Endothelial cell of umbilical vein (primary cell): ENCODE measurements around the gene CCR7.

Experiments
- CTCF ChIP-seq, 2 donors: IDR thresholded peaks; 1 replicate in 1 of 2; 2 replicates in 1 of 2; pipeline ENCODE4 v1.5.1; 2011; ENCODE audit warnings: low read length in 2 of 2, mild to moderate bottlenecking in 2 of 2, moderate library complexity in 2 of 2, control low read depth in 1 of 2, inconsistent platforms in 1 of 2, low read depth in 1 of 2; ENCODE audit not compliant: insufficient read depth in 1 of 2; ENCODE audit errors: extremely low read depth in 1 of 2
- EZH2 ChIP-seq: IDR thresholded peaks from 2 replicates; pipeline ENCODE4 v1.6.1; 2012; ENCODE audit warnings: borderline replicate concordance, low read depth, mild to moderate bottlenecking, moderate library complexity, low read length, inconsistent platforms; ENCODE audit not compliant: severe bottlenecking
- GATA2 ChIP-seq: IDR thresholded peaks from 2 replicates; pipeline ENCODE4 v1.7.0; 2011; ENCODE audit warnings: low read depth, mild to moderate bottlenecking, moderate library complexity, mixed read lengths, low read length; ENCODE audit not compliant: insufficient read length, insufficient read depth
- JUN ChIP-seq: IDR thresholded peaks from 2 replicates; pipeline ENCODE4 v1.6.1; 2011; ENCODE audit warnings: borderline replicate concordance, low read depth; ENCODE audit not compliant: insufficient read length, insufficient read depth
- MAX ChIP-seq: IDR thresholded peaks from 2 replicates; pipeline ENCODE4 v1.6.1; 2011; ENCODE audit not compliant: insufficient read depth, insufficient read length
- POLR2A ChIP-seq: IDR thresholded peaks from 2 replicates; pipeline ENCODE4 v1.6.1; 2012; ENCODE audit warnings: low read depth, mild to moderate bottlenecking, control low read depth, low read length
- POLR2AphosphoS5 ChIP-seq: IDR thresholded peaks from 2 replicates; pipeline ENCODE4 v1.6.1; 2012; ENCODE audit warnings: low read depth, mild to moderate bottlenecking, control low read depth, low read length, moderate library complexity; ENCODE audit not compliant: insufficient read depth

- TF ChIP-seq MAX (no peak), CTCF (IDR thresholded peaks at IDR 0.05; ENCODE audit: extremely low read depth in 1 of 2, insufficient read depth in 1 of 2, low read depth in 1 of 2, low read length in 2 of 2) (no peak), EZH2 (no peak), JUN (no peak), POLR2A (no peak), POLR2AphosphoS5 (no peak), GATA2 (no peak)
Measured at GRCh38 chr17:40590742-40591141, 25.5 kb upstream of the CCR7 start.
